Activated CD4-positive, alpha-beta T cell treated with anti-CD3 and anti-CD28 coated beads, Interleukin-10, Interleukin-2, amounts not matched to agents 100 ng/mL and 50 ng/mL, durations not matched to agents 16 hours and 8 hours (primary cell): Measurements from ENCODE around the gene AUTS2.

Experiments used
- DNase-seq: peaks from one replicate; pipeline ENCODE4 v3.0.0-alpha.2; 2020

Gene AUTS2

DNA sequence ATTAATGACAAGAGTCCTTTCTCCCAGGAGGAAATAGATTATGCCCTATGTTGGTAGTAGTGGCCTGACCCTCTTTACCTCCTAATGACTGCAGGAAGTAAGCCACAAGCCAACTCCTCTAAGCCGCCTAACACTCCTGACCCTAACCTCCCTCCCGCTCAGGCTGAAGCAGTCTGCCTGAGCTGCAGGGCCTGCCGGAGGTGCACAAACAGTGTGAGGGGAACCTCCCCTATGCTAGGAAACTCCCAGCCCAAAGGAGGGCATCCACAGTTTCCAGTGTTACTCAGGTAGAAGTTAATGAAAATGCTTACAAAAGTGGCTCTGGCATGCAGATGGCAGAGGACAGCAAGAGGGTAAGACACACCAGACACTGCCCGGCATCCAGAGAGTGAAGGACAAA lies 1239.3 kb downstream of the AUTS2 start:
- no peak for DNase-seq

DNA sequence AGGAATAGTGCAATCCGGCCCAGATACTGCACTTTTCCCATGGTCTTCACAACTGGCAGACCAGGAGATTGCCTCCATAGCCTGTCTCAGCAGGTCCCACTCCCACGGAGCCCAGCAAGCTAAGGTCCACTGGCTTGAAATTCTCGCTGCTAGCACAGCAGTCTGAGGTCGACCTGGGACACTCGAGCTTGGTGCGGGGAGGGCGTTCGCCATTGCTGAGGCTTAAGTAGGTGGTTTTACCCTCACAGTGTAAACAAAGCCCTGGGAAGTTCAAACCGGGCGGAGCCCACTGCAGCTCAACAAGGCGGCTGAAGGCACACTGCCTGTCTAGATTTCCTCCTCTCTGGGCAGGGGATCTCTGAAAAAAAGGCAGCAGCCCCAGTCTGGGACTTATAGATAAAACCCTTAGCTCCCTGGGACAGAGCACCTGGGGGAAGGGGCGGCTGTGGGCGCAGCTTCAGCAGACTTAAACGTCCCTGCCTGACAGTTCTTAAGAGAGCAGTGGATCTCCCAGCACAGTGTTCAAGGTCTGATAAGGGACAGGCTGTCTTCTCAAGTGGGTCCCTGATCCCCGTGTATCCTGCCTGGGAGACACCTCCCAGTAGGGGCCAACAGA lies 1240.1 kb downstream of the AUTS2 start:
- no peak for DNase-seq
